GM21515 (cell line): ENCODE results near the gene TEX22.

Experiments
- ATAC-seq: cut with Tn5 transposase; IDR thresholded peaks from one replicate; pipeline ENCODE4 v1.9.1; 2021; ENCODE audit not compliant: unreplicated experiment

Gene TEX22

DNA sequence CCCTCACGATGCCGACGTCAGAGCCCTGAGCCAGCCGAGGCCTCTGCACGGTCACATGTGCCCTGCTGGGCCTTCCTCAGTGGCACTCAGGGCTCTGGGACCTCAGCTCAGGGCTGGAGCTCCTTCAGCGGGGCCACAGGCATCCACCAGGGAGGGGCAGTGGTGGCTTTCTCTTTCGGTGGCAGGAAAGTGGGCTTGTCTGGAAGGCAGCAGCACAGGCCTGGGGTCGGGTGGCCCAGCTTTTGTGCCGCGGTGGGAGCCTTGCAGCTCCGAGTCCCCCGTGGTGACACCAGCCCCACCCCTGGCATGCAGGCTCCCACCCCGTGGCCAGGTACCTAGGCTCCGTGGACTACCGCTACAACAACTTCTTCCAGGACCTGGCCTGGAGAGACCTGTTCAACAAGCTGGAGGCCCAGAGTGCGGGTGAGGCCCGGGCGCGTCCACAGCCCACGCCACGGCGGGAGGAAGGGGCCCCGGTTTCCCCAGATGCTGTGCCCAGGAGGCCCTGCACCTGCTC, 14.2 kb upstream of the TEX22 start:
- no peak for ATAC-seq

- ATAC-seq = no peak
Observed at GRCh38 chr14:105384605-105385321, 13.6 kb upstream of the TEX22 start.

DNA sequence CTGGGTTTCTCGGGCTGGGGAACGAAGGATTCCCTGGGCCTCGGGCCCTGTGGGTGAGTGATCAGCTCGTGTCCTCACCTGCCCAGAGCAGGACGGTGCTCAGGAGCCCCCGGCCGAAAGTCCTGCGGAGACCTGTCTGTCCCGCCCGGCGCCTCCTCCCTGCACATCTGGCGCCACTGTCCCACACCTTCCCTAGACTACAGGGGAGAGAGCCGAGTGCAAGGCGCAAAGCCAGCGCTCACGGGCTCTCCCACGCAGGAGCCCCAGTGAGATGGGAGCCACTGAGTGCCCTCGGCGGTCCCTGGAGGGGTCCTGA, 13.1 kb upstream of the TEX22 start:
- no peak for ATAC-seq

DNA sequence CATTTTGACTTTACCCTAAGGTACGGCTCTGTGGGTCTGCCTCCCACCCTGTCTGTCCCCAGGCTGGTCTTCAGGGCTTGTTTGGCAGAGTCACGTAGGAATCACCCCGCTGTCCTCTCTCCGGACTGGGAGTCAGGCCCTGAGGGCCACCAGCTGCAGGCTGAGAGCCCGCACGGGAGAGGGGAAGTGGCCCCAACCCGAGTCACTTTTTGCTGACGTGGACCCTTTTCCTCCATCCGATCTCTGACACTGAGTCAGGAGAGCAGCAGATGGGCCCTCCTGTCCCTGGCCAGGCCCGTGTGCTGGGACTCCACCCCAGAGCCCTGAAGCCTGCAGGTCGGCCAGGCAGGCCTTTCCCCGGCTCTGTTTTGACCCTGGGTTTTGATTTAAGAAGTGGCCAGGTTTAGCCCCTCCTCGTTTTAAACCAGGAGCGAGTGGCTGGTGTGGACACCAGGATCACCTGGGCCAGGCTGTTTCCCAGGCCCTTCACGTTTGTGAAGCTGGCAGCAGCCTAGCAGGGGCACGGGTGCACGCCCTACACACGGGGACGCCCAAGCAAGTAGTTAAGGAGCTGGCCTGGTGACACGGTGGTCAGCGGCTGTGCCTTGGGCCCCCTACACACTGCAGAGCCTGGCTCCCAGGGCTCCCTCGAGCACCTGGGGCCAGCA, 12.5 kb upstream of the TEX22 start:
- no peak for ATAC-seq

DNA sequence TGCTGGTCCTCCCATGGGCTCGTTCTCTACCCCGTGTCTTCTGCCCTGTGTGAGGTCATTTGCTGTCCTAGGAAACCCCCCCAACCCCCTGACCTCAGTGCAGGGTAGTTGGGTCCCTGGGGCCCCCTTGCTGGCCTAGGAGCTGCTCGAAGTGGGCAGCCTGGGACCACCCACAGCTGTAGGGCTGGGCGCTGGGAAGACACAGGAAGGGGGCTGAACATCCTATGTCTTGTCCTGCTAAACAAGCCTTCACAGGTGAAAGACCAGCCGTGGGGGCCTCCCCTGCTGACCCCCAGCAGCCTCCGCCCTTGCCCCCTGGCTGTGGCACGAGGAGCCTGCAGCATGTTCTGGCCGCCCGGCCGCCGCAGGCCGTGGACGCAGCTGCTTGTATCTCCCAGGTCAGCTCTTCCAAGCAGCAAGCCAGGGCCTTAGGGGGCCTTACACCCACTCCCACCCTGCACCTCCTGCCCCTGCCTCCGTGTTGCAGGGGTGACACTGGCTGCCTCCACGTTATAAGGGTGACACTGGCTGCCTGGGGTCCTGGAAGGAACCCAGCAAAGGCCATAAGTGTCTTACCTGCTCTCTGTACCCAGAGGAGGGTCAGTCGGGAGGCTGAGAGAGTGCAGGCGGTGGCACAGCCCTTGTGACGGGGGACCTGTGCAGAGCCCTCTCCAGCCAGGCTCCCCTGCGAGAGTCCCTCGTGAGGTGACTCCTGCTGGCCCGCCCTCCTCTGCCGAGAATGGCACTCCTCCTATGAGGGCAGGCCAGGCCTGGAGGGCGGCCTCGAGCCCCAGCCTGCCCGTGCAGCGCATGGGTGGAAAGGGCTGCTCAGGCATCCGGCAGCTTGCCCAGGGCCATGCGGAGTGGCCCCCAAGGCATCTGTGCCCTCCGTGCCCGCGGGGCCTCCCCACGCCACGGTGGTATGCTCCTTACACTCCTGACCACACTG, 11.5 kb upstream of the TEX22 start:
- no peak for ATAC-seq

GRCh38 chr14:105387530-105387922, 10.8 kb upstream of the TEX22 start:
- no peak for ATAC-seq

DNA sequence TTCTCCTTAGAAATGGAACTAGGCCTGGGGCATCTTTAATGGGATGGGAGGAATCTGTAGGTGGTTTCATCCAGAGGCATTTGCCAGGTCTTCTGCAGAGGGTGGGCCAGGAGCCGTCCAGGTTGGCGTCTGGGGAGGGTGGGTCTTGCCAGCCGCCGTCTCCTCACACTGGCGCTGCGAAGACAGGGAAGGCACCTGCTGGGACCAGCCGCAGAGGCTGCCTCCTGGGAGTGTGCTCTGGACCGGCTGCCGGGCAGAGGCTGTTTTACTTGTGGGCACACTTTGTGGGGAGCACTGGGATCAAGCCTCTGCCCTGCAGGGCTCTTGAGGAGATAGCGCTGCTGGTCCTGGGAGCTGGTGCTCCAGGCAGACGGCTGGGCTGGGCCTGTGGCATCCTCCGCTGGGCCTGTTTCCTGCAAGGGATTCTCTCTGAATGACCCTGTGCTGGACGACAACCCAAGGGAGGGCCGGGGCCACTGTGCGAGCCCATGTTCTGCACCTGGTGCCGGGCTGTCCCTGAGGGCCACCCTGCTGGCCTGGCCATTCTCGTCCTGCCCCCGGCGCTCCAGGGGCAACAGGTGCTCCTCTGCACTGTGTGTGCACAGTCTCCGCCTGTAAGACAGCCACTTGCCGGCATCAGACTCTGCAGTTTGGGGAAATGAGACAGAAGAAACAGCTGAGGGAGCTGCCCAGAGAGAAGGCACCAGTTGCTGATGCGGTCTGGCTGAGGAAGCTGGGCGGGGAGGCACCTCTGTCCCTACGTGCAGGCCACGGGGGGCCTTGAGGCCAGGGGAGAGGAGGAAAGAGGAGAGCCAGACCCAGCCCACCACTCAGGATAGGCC, 10.0 kb upstream of the TEX22 start:
- no peak for ATAC-seq

GRCh38 chr14:105388976-105389375, 9.4 kb upstream of the TEX22 start:
- no peak for ATAC-seq

DNA sequence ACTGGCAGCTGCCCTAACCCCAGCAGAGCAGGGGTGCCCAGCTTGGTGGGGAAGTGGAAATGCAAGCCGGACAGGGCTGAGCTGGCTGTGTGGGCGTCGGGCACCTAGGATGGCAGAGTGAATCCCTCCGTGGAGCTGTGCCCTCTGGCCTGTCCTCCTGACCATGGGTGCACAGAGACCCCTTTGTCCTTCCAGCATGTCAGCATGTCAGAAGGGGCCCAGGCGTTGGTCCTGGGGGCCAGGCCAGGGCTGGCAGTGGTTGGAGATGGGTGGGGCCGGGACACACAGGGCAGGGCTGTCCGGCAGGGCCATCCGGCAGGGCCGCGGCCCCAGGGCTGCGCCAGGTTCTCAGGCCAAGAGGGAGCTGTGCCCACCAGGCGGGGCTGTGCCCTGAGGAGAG, 8.8 kb upstream of the TEX22 start:
- no peak for ATAC-seq

GRCh38 chr14:105389976-105390848, 8.1 kb upstream of the TEX22 start:
- ATAC-seq = no peak

GRCh38 chr14:105390849-105391500, 7.4 kb upstream of the TEX22 start:
- no peak for ATAC-seq

DNA sequence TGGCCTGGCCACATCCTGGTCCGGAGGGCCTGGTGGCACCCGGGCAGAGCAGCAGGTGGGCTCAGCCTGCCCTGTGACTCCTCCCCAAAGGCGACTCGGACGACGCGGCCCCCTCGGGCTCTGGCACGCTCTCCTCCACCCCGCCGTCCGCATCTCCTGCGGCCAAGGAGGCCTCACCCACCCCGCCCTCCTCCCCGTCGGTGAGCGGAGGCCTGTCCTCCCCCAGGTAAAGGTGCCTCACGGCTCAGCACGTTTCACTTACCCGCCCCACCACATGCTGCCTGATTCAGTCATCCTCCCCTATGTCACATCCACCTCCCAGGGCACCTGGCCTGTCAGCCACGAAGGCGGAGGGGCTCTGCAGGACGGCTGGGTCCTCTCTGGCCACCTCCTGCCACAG, 6.8 kb upstream of the TEX22 start:
- ATAC-seq = no peak

- ATAC-seq = no peak
Observed at GRCh38 chr14:105392131-105393090, 5.9 kb upstream of the TEX22 start.

GRCh38 chr14:105393151-105393550, 5.2 kb upstream of the TEX22 start:
- no peak for ATAC-seq

DNA sequence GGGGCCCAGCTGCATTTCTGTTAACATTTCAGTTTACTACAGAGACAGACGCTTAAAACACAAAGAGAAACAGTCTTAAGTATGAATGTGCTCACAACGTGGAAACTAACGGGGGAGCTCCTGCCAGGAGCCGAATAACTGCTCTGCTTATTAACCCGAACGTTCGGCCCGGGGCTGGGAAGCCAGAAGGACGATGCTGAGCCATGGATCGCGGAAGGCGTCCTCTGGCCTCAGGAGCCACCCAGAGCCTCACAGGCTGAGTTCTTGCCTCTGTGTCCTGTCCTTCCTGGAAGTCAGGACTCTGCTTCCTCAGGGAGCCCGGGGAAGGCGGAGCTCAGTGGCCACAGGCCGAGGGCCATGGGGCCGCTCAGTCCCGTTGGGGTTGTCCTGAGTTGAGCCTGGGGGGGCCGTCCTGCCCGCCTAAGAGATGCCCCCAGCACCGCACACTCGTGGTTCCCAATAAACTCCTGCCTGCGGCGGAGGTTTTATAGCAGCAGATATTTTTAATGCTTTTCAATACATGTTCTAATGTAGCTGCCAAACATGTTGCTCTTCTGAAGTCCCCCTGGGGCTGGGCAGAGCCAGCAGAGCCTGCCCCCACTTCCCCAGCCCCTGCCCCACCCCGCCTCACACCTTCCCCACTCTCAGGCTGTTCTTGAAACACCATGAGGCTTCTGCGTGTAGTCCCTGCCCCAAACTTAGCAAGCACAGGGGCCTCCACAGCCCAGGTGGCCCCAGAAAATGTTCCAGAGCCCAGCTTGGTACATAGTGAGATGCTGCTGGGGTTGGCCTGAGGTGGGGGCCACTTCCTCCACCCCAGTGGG, 3.4 kb upstream of the TEX22 start:
- no peak for ATAC-seq

DNA sequence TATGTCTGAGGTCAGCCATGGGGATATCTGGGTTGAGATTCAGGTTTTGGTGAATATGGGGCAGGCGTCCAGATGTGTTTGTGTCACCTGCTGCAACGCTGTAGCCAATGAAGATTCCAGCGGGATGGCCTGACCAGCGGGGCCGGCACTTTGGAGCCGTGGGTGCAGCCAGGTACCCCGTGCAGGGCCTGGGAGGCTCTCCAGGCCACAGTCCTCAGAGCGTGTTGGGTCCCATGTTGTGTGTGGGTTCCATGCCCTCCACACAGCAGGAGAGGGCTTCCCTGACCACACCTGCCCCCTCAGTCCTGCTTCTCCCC, 2.8 kb upstream of the TEX22 start:
- no peak for ATAC-seq

GRCh38 chr14:105397350-105397931, 897 bp upstream of the TEX22 start:
- ATAC-seq = no peak
